GM23248 (cell line): ENCODE data around the gene DDX47.

Experiments
- EZH2 ChIP-seq: fragments of 200-600 bp; sonication (generic); IDR thresholded peaks from 2 replicates; pipeline ENCODE4 v1.6.1; 2018; ENCODE audit warnings: antibody characterized with exemption, mild to moderate bottlenecking; ENCODE audit not compliant: insufficient read depth, poor library complexity, severe bottlenecking
- EZH2phosphoT487 ChIP-seq: fragments of 200-600 bp; sonication (generic); IDR thresholded peaks from 2 replicates; pipeline ENCODE4 v1.6.1; 2018; ENCODE audit warnings: antibody characterized with exemption, moderate library complexity, mild to moderate bottlenecking, low read depth; ENCODE audit not compliant: insufficient read depth

DNA sequence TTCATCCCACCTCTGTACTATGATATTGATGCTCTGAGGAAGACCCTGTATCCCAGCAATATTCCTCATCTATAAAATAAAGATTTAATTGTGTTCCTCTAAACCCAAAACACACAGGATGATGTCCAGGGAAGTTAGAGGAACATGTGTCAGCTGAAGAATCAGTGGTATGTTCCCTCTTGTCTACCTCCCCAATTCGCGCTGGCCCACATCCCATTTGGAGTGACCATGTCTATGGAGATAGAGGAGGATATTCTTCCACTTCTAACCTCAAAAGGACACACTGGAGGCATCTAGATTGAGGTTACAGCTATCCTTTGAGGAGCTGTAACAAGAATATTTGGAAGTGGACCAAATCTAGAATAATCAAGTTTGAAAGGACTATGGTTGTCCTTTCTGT lies 29.0 kb upstream of the DDX47 start:
- TF ChIP-seq EZH2 (no peak), EZH2phosphoT487 (no peak)
